Activated CD8-positive, alpha-beta memory T cell treated with anti-CD3 and anti-CD28 coated beads for 4 hours (primary cell): ENCODE data around the gene ROMO1.
"Not testable (repeated sequence)": the region's sequence is repeated elsewhere in the genome, so short reads cannot be mapped to it uniquely, and the experiment has no call there.

Experiments
- DNase-seq, 2 donors: peaks; one replicate each; pipeline ENCODE4 v3.0.0-alpha.2; 2020; ENCODE audit warnings: low read depth in 2 of 2

ROMO1 gene

GRCh38 chr20:35681960-35682359, 17.2 kb upstream of the ROMO1 start:
- DNase-seq: no peak

- DNase-seq: not testable (repeated sequence)
Observed at GRCh38 chr20:35685368-35685767, 13.8 kb upstream of the ROMO1 start.

GRCh38 chr20:35686872-35687271, 12.3 kb upstream of the ROMO1 start:
- not testable (repeated sequence) for DNase-seq

DNA sequence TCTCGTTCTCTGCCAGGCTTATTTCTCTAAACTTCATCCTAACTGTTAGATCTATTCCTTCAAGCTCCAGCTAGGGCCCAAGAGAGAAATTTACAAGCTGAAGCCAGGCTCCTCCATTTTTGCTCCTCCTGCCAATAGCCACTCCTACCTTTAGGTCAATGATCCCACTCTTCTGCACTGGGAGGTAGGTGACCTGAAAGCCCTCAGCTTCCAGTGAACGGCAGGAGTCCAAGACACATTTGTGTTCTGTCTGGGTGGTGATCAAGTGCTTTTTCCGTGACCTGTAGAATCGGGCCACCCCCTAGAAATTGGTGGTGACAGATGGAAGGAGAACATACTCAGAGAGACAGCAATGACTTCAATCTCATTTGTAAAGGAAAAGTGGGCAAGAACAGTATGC, 8.9 kb upstream of the ROMO1 start:
- no peak for DNase-seq

DNA sequence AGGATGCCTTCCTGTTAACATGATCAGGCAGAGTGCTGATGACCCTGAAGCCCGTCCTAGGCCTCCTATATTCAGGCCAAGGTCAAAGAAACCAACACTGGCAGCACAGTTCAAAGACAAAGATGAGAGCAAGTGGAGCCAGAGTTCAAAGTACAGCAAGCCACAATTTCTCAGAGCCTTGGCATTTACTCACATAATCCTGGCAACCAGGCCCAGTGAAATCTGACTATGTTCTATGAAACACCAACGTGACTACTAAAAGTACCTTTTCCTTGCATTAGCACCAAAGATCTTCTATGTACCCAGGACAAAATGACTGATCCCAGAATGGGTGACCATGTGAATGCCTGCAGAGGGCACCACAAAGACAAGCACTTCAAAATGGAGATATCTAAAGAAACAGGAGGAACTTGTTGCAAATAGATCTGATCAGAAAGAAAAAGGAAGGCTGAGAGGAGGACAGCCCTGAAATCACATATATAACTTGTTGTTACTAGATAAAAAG, 3.9 kb upstream of the ROMO1 start:
- DNase-seq: no peak

DNA sequence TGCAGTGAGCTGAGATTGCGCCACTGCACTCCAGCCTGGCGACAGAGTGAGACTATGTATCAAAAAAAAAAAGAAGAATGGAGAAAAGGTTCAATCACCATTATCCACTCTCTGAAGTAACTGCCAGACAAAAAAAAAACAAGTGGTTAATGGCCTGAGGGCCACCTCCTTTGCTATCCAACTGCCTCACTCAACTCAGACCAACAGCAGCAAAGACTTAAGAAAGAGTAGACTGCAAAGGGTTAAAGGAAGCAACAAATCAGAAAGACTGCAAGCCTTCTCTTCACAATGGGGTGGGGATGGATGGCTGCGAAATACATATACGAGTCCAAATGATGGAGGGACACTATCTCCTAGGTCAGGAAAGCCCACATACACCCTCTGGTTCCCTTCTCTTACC, 3.2 kb upstream of the ROMO1 start:
- no peak for DNase-seq

DNA sequence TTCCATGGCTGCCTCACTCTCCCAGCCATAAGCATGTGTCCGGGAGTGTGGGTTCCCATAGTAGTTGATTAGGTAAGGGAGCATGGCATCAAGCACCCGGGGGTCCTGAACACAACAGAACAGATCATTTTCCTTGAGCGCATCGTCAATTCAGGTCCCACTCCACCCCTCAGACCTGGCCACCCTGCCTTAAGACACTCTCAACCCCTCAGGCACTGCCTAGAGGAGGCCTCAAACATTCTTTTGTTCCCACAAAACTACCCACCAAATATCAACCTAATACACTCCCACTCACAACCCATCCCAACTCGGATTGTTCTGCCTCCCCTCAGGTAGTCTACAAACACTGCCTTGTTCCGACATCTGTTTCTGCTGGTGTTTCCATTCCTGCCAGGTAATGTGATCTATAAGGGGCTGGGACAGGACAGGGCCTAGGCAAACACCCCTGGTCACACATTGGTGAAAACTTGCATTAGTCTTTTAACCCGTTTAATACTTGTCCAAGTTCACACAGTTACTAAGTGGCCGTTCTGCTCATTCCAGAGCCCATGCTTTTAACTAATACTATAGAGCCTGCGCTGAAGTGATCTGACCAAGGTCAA, 1.4 kb upstream of the ROMO1 start:
- DNase-seq: no peak

GRCh38 chr20:35698298-35699126, 693 bp upstream of the ROMO1 start:
- no peak for DNase-seq

DNA sequence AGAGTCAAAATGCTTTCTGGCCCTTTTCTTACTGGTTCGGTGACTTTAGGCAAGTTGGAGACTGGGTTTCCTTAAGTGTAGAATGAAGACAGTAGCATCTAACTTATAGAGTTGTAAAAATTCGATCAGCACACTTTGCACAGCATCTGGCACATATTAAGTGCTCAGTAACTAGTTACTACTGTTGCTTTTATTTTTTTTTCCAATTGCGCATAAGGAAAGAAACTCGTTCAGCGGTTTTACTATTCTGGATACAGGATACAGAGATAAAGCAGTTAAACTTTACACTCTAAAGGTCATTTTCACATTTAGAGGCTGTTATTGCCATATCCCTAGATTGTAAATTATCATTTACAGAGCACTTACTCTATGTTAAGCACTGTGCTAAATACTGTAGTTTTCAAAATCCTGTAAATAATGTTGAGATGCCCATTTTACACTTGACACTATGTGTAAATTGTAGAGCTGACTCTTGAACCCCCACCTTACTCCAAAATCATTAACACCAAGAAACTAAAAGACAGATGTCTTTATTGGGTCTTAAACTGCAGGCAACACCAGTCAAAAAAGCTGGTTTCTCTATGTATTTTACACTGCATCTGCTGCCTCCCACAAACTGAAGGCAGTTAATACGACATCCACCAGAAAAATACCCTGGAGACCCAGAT, 886 bp downstream of the ROMO1 start:
- no peak for DNase-seq

GRCh38 chr20:35700625-35701148, 1.5 kb downstream of the ROMO1 start:
- DNase-seq: no peak

DNA sequence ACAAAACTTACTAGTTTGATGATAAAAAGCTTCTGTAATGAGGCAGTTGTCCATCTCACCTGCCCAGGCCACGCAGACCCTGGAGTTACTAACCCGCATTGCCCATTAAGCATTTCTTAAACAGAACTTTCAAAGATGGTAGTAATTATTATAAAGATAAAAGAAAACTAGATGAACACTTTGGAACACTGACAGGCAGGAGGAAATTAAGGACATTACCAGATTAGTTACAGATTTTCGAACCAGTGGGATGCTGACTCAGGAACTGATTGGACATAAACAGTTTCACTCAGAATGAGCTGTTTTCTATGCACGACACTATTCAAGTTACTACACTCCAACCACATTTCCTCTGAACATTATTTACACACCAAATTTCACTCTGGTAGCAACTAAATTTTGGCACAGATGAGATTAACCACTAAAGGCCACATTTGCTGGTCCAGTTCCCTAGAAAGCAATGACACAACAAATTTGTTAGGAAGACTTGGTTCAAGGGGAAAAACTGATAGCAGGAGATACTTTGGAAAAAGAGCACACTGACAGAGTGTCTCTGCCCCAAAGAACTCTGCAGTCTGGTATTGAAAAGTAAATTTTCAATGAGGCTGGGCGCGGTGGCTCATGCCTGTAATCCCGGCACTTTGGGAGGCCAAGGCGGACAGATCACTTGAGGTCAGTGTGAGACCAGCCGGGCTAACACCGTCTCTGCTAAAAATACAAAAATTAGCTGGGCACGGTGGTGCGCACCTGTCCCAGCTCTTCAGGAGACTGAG, 3.0 kb downstream of the ROMO1 start:
- no peak for DNase-seq

DNA sequence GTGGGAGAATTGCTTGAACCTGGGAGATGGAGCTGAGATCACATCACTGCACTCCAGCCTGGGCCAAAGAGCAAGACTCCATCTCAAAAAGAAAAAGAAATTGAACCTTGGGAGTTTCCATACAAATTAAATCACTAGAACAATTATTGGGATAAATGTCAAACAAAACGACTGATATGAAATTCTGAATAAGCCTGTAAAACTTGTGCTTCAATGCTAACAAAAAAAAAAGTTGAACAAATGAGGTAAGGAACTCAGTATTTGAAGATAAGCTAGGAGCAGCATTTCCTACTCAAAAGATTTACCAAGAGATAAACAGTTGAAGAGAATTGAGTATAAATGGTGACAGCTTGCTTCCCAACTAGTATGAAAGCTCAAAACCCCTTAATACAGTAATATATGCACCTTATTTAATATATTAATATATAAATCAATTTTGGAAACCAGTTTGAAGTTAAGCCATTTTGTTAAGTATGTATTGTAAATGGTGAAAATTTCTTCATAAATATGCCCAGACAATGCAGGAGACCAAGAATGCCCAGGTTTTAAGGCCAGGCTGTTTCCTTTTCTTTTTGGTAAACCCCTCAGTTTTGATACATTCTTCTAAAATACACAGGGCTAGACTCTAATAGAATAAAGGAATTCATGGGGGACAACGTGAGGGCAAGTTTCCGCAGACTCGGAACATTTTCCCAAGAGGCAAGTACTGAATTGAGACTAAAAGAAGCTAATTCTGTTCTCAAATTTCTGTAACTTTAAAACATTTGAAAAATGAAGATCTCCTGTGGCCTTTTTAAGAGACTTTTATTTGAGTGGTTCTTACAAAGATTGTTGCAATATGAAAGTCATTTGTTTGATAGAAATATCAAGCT, 3.9 kb downstream of the ROMO1 start:
- DNase-seq: no peak

GRCh38 chr20:35704514-35705261, 5.5 kb downstream of the ROMO1 start:
- DNase-seq: no peak

DNA sequence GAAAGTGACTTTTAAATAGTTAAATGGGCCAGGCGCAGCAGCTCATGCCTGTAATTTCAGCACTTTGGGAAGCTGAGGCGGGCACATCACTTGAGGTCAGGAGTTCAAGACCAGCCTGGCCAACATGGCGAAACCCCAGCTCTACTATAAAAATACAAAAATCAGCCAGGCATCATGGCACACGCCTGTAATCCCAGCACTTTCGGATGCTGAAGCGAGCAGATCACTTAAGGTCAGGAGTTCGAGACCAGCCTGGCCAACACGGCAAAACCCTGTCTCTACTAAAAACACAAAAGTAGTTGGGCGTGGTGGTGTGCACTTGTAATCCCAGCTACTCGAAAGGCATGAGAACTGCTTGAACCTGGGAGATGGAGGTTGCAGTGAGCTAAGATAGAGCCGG, 6.7 kb downstream of the ROMO1 start:
- not testable (repeated sequence) for DNase-seq

- DNase-seq: not testable (repeated sequence)
Observed at GRCh38 chr20:35706591-35707529, 7.7 kb downstream of the ROMO1 start.

GRCh38 chr20:35708502-35708901, 9.3 kb downstream of the ROMO1 start:
- no peak for DNase-seq

GRCh38 chr20:35709259-35709658, 10.1 kb downstream of the ROMO1 start:
- no peak for DNase-seq

GRCh38 chr20:35710039-35710438, 10.8 kb downstream of the ROMO1 start:
- no peak for DNase-seq
